ENCODE results near the gene IFI30. TPM values are rescaled to one million over a fixed set of nuclear protein-coding genes. Genes with fewer than 3 reads are reported as not detected.

IFI30 gene
- total RNA-seq, 1 experiment from 2014 or later, result 9.1 TPM

DNA sequence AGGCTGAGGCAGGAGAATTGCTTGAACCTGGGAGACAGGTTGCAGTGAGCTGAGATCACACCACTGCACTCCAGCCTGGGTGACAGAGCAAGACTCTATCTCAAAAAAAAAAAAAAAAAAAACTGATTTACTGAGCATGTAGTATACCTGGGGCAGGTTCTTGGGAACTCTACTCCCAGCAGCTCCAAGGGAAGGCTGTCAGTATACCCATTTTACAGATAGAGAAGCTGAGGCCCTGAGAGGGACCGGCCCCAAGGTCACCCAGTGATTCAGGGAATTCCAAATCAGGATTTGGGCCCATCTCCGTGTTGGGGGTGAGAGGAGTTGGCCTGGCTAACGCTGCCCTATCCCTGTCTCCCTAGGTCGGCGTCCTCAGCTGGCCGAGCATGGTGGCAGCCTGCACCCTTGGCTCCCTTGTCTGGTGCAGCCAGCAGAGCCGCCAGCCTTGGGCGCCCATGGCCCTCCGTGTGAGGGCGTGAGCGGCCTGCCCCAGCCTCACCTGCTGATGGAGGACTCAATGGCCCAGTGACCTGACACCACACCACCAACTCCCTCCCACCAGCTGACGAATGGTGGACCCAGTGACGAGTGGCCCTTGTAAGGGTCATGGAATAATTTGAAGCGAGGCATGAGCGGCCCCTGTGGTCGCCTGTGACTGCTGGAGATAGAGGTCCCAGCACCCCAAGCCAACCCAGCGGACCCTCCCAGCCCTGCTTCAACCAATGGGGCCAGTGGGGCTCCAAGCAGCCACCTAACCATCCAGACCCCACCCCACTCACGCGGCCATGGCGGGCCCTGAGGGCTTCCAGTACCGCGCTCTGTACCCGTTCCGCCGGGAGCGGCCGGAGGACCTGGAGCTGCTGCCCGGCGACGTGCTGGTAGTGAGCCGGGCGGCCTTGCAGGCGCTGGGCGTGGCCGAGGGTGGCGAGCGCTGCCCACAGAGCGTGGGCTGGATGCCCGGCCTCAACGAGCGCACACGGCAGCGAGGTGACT, 18.2 kb upstream of the IFI30 start:
- H3K27ac Mint-ChIP-seq (ENCODE audit: low read depth, unreplicated experiment), result peak overlapping the region; percentile 55
- H3K36me3 Mint-ChIP-seq (ENCODE audit: insufficient read depth, unreplicated experiment), result peaks cover 21% of the 10 kb centered on the region
- no TSS peak for BruUV-seq (replicated peaks)
- H3K4me1 Mint-ChIP-seq (ENCODE audit: insufficient read depth, unreplicated experiment), result peaks cover 33% of the 10 kb centered on the region
- intact Hi-C loops (cut with micrococcal nuclease), result loop anchor here (10.0 kb wide), 1 partner anchor 151 kb away; the partner anchor contains the start of gene ARRDC2
- no peaks in the 10 kb centered on the region for H3K27me3 Mint-ChIP-seq (ENCODE audit: insufficient read depth, unreplicated experiment)
- POLR2A ChIA-PET, result interaction anchor here (0.6 to 2.0 kb wide), 8 partner anchors 19 to 862 kb away, joined by 3 to 9 read pairs (median 3); partner anchors contain the start of genes IFI30, JUND, MPV17L2 and RAB3A
- DNase-seq (ENCODE audit: unreplicated experiment), result no peak
- CTCF ChIA-PET, result interaction anchor here (0.6 kb wide), 2 partner anchors 40 to 148 kb away, joined by 3 read pairs; no protein-coding TSS in a partner anchor
- H3K4me3 Mint-ChIP-seq (ENCODE audit: unreplicated experiment), result peak overlapping the region; percentile 25
- H3K9me3 Mint-ChIP-seq (ENCODE audit: unreplicated experiment), result no peaks in the 10 kb centered on the region
- TF ChIP-seq, protein P1, sequence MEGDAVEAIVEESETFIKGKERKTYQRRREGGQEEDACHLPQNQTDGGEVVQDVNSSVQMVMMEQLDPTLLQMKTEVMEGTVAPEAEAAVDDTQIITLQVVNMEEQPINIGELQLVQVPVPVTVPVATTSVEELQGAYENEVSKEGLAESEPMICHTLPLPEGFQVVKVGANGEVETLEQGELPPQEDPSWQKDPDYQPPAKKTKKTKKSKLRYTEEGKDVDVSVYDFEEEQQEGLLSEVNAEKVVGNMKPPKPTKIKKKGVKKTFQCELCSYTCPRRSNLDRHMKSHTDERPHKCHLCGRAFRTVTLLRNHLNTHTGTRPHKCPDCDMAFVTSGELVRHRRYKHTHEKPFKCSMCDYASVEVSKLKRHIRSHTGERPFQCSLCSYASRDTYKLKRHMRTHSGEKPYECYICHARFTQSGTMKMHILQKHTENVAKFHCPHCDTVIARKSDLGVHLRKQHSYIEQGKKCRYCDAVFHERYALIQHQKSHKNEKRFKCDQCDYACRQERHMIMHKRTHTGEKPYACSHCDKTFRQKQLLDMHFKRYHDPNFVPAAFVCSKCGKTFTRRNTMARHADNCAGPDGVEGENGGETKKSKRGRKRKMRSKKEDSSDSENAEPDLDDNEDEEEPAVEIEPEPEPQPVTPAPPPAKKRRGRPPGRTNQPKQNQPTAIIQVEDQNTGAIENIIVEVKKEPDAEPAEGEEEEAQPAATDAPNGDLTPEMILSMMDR (IDR thresholded peaks at IDR 0.05; ENCODE audit: unreplicated experiment), result no peak

DNA sequence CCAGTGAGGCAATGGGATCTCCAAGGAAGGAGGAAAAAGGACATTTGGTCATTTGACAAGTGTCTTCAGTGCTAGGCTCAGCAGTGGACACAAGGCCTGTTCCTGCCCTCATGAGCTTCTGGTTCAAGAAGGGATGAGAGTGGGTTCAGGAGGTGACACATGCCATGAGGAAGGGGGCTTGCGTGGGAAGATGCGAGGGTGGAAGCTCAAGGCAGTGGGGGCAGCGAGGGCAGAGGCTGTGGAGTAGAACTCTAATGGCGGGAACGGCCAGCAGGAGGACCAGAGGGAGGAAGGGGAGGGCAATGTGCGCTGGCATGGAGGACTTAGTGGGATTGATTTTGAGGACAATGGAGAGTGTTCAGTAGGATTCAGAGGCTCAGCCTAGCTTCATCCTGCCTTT, 17.3 kb upstream of the IFI30 start:
- no peak for DNase-seq (ENCODE audit: unreplicated experiment)
- CTCF ChIA-PET, result no interaction called here
- Mint-ChIP-seq H3K9me3 (ENCODE audit: unreplicated experiment) (no peaks in the 10 kb centered on the region), H3K27ac (ENCODE audit: low read depth, unreplicated experiment) (peak overlapping the region; percentile 55), H3K36me3 (ENCODE audit: insufficient read depth, unreplicated experiment) (peaks cover 25% of the 10 kb centered on the region), H3K4me1 (ENCODE audit: insufficient read depth, unreplicated experiment) (peaks cover 35% of the 10 kb centered on the region), H3K27me3 (ENCODE audit: insufficient read depth, unreplicated experiment) (no peaks in the 10 kb centered on the region), H3K4me3 (ENCODE audit: unreplicated experiment) (peak overlapping the region; percentile 32)
- POLR2A ChIA-PET, result interaction anchor here (0.6 to 1.7 kb wide), 5 partner anchors 35 to 863 kb away, joined by 3 to 9 read pairs (median 3); partner anchors contain the start of genes JUND and MPV17L2
- no TSS peak for BruUV-seq (replicated peaks)
- TF ChIP-seq, protein P1 (IDR thresholded peaks at IDR 0.05; ENCODE audit: unreplicated experiment), result no peak
- intact Hi-C loops (cut with micrococcal nuclease), result loop anchor here (10.0 kb wide), 1 partner anchor 151 kb away; the partner anchor contains the start of gene ARRDC2

DNA sequence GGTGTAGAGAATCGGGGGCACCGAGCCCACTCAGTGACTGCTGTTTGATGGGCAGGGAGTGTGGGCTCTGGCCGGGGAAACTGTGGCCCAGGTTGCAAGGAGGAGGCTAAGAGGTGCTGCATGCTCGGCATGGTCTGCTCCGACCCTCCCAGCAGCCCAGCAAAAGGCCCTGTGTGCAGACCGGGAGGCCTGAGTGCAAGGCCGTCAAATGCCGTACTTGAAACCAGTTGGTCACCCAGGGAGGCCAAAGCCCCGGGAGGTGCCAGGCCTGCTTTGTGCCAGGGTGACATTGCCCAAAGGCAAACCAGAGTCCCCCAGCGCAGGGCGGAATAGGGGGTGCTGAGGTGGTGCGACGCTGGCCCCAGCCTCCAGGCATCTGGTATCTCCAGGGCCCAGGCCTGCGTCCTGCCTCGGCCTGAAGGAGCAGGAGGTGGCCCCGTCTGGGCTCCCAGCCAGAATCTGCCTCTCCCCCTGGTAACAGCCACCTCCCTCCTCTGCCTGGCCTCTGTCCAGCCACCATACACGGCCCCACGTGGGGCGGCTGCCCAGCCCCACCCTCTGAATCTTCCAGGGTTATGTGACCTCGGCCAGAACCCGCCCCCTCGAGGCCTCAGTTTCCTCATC, 16.7 kb upstream of the IFI30 start:
- Mint-ChIP-seq H3K4me1 (ENCODE audit: insufficient read depth, unreplicated experiment) (peaks cover 35% of the 10 kb centered on the region), H3K9me3 (ENCODE audit: unreplicated experiment) (no peaks in the 10 kb centered on the region), H3K36me3 (ENCODE audit: insufficient read depth, unreplicated experiment) (peaks cover 29% of the 10 kb centered on the region), H3K27me3 (ENCODE audit: insufficient read depth, unreplicated experiment) (no peaks in the 10 kb centered on the region), H3K27ac (ENCODE audit: low read depth, unreplicated experiment) (no peak overlapping the region), H3K4me3 (ENCODE audit: unreplicated experiment) (peak overlapping the region; percentile 57)
- no TSS peak for BruUV-seq (replicated peaks)
- POLR2A ChIA-PET, result interaction anchor here (0.7 to 1.8 kb wide), 10 partner anchors 11 to 124 kb away, joined by 3 to 16 read pairs (median 4); partner anchors contain the start of genes JUND and MPV17L2
- CTCF ChIA-PET, result interaction anchor here (0.6 to 1.4 kb wide), 3 partner anchors 44 to 211 kb away, joined by 3 to 7 read pairs (median 3); no protein-coding TSS in a partner anchor
- intact Hi-C loops (cut with micrococcal nuclease), result loop anchor here (10.0 kb wide), 1 partner anchor 152 kb away; the partner anchor contains the start of gene ARRDC2
- peak; percentile 97 for DNase-seq (ENCODE audit: unreplicated experiment)
- TF ChIP-seq, protein P1 (IDR thresholded peaks at IDR 0.05; ENCODE audit: unreplicated experiment), result no peak
